A673 (cell line): ENCODE measurements around the gene CLCN5. TPM values are rescaled to one million over a fixed set of nuclear protein-coding genes. Genes with fewer than 3 reads are reported as not detected.

Experiments used
- BruUV-seq: library from RNA; stranded (reverse); fragments of 400-500 nt; replicated peaks from 2 replicates; lab custom pipeline; 2021; lab: Mats Ljungman, UMichigan
- CTCF ChIA-PET: fragments of 300-600 bp; sonication (Branson Sonifier 250); formaldehyde crosslinking; loops from one replicate; lab custom pipeline; 2022; ENCODE audit warnings: antibody characterized with exemption; lab: Charles Lee
- POLR2A ChIA-PET: fragments of 300-600 bp; sonication (Branson Sonifier 250); formaldehyde crosslinking; loops from one replicate; lab custom pipeline; 2022; ENCODE audit warnings: antibody characterized with exemption; ENCODE audit not compliant: low non-redundant PET; lab: Charles Lee
- DNase-seq: peaks from one replicate; pipeline ENCODE4 v3.0.0-alpha.2; 2015; ENCODE audit warnings: low spot score
- H3K27ac ChIP-seq: fragments of 200-600 bp; sonication (generic); 2 replicates; pipeline ENCODE4 v1.5.1; 2016; ENCODE audit warnings: mixed run types, low read depth, mild to moderate bottlenecking, mixed read lengths, antibody characterized with exemption, low read length; ENCODE audit not compliant: poor library complexity, severe bottlenecking
- H3K27me3 ChIP-seq: fragments of 200-600 bp; sonication (generic); replicated peaks from 2 replicates; pipeline ENCODE4 v1.6.1; 2017; ENCODE audit warnings: mixed run types, low read depth, mild to moderate bottlenecking, mixed read lengths, antibody characterized with exemption, low read length; ENCODE audit not compliant: insufficient read depth, poor library complexity
- H3K36me3 ChIP-seq: fragments of 200-600 bp; sonication (generic); 2 replicates; pipeline ENCODE4 v1.6.1; 2016; ENCODE audit warnings: mixed run types, mild to moderate bottlenecking, mixed read lengths, antibody characterized with exemption, low read length; ENCODE audit not compliant: insufficient read depth, poor library complexity, severe bottlenecking
- H3K4me1 ChIP-seq: fragments of 200-600 bp; sonication (generic); 2 replicates; pipeline ENCODE4 v1.6.1; 2017; ENCODE audit warnings: mixed run types, mild to moderate bottlenecking, mixed read lengths, antibody characterized with exemption, low read length; ENCODE audit not compliant: insufficient read depth, poor library complexity, severe bottlenecking
- H3K4me3 ChIP-seq: fragments of 200-600 bp; sonication (generic); 2 replicates; pipeline ENCODE4 v1.5.1; 2016; ENCODE audit warnings: low read depth, mixed run types, mild to moderate bottlenecking, mixed read lengths, low read length; ENCODE audit not compliant: poor library complexity, severe bottlenecking
- H3K9me3 ChIP-seq: fragments of 200-600 bp; sonication (generic); 2 replicates; pipeline ENCODE4 v1.6.1; 2016; ENCODE audit warnings: mixed run types, low read depth, mild to moderate bottlenecking, mixed read lengths, antibody characterized with exemption, low read length; ENCODE audit not compliant: poor library complexity, severe bottlenecking
- EZH2 ChIP-seq: fragments of 200-600 bp; sonication (generic); IDR thresholded peaks from 2 replicates; pipeline ENCODE4 v1.6.1; 2017; ENCODE audit warnings: borderline replicate concordance, low read depth, mild to moderate bottlenecking, mixed read lengths, antibody characterized with exemption, low read length; ENCODE audit not compliant: poor library complexity, severe bottlenecking
- intact Hi-C: fragments of 100-400 bp; cut with micrococcal nuclease; formaldehyde crosslinking; loops from one replicate; pipeline ENCODE4 v1.10.0; 2022; ENCODE audit not compliant: unreplicated experiment
- total RNA-seq: library from RNA; stranded (reverse); gene quantifications from 2 replicates; pipeline ENCODE4 v1.2.3, GENCODE V29; 2021
- TF ChIP-seq, protein P1 (sequence below): fragments of 300-800, 200-600 bp; sonication (generic); conservative IDR thresholded peaks from 2 replicates; pipeline ENCODE4 v1.5.1; 2017; ENCODE audit warnings: low read depth, mild to moderate bottlenecking, antibody characterized with exemption, low read length, moderate library complexity, mixed read lengths

CLCN5 gene
- total RNA-seq, 1 experiment from 2014 or later, result 25.3 TPM

DNA sequence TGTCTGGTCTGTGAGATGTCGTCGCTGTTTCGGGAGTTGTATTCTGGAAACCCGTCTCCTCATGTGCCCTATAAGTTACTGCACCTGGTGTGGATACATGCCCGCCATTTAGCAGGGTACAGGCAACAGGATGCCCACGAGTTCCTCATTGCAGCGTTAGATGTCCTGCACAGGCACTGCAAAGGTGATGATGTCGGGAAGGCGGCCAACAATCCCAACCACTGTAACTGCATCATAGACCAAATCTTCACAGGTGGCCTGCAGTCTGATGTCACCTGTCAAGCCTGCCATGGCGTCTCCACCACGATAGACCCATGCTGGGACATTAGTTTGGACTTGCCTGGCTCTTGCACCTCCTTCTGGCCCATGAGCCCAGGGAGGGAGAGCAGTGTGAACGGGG is 41.7 kb upstream of the CLCN5 start:
- intact Hi-C loops, result loop anchor here (5.0 kb wide), 1 partner anchor 37 kb away; no protein-coding TSS in a partner anchor
- peak overlapping the region; percentile 46 for H3K4me3 ChIP-seq
- CTCF ChIA-PET, result no interaction called here

DNA sequence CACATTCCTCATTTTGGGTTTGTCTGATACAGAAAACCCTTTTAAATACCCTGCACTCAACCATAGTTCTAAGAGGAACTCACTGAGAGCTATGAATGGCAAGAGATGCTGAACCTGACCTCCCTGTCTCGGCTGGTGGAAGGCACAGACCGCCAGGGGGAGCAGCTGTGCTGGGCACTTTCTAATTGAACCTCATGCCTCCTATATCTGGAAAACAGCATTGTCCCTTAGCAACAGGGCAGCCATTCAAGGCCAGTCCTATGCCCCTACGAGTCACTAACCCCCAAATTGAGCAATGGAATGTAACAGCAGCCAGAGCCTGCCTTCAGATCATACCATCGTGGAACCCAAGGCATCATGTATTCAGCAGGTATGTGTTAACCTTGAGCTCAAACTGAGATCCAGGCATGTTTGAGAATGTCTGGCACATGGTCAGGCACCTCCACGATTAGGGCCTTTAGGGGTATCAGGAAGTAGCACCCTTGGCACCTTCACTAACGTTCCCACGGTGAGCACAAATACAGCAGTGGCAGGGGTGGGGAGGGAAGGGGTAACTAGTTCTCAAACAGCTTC is 38.0 kb upstream of the CLCN5 start:
- Histone ChIP-seq H3K36me3 (no peaks in the 10 kb centered on the region), H3K27ac (no peak overlapping the region), H3K4me3 (no peak overlapping the region), H3K4me1 (no peaks in the 10 kb centered on the region), H3K9me3 (no peaks in the 10 kb centered on the region), H3K27me3 (no peaks in the 10 kb centered on the region)
- no peak for TF ChIP-seq EZH2
- TF ChIP-seq, protein P1, sequence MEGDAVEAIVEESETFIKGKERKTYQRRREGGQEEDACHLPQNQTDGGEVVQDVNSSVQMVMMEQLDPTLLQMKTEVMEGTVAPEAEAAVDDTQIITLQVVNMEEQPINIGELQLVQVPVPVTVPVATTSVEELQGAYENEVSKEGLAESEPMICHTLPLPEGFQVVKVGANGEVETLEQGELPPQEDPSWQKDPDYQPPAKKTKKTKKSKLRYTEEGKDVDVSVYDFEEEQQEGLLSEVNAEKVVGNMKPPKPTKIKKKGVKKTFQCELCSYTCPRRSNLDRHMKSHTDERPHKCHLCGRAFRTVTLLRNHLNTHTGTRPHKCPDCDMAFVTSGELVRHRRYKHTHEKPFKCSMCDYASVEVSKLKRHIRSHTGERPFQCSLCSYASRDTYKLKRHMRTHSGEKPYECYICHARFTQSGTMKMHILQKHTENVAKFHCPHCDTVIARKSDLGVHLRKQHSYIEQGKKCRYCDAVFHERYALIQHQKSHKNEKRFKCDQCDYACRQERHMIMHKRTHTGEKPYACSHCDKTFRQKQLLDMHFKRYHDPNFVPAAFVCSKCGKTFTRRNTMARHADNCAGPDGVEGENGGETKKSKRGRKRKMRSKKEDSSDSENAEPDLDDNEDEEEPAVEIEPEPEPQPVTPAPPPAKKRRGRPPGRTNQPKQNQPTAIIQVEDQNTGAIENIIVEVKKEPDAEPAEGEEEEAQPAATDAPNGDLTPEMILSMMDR, result peak; percentile 93
- intact Hi-C loops, result loop anchor here (5.0 kb wide), 1 partner anchor 33 kb away; no protein-coding TSS in a partner anchor
- ChIA-PET POLR2A (no interaction called here), CTCF (interaction anchor here (0.7 to 1.3 kb wide), 2 partner anchors 35 to 296 kb away, joined by 4 to 10 read pairs; no protein-coding TSS in a partner anchor)
- BruUV-seq, result no TSS peak
- peak; percentile 74 for DNase-seq

More for the DNA sequence above, 41.7 kb upstream of the CLCN5 start:
- POLR2A ChIA-PET, result no interaction called here
- Histone ChIP-seq H3K4me1 (no peaks in the 10 kb centered on the region), H3K36me3 (no peaks in the 10 kb centered on the region), H3K9me3 (no peaks in the 10 kb centered on the region), H3K27ac (no peak overlapping the region), H3K27me3 (no peaks in the 10 kb centered on the region)
- DNase-seq, result no peak
- TF ChIP-seq, protein P1, result no peak
- no peak for TF ChIP-seq EZH2
- BruUV-seq, result no TSS peak

DNA sequence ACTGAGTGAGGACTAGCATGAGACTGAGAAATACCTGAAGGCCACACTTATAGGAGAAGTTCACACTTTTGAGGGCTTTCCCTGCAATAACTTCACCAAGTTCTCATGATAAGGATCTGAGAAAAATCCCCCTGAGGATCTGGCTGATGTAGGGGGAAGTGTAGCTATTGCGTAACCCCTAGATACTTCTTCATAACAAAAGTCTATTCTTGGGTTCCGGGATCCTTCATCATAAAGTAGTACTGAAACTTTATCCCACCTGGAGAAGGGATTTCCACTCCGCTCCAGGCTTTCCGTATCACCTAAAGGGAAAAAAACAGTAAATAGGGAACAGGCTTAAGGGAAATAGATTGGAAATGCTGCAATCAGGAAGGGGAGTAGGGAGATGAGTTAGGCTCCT is 29.9 kb upstream of the CLCN5 start:
- DNase-seq, result peak; percentile 10
- no peak overlapping the region for H3K4me3 ChIP-seq
- H3K27ac ChIP-seq, result no peak overlapping the region
- peaks cover 4% of the 10 kb centered on the region for H3K9me3 ChIP-seq
- H3K4me1 ChIP-seq, result no peaks in the 10 kb centered on the region
- CTCF ChIA-PET, result no interaction called here
- H3K27me3 ChIP-seq, result no peaks in the 10 kb centered on the region
- TF ChIP-seq, protein P1, result no peak
- no peak for TF ChIP-seq EZH2
- intact Hi-C loops, result no loop called here
- no TSS peak for BruUV-seq
- no peaks in the 10 kb centered on the region for H3K36me3 ChIP-seq
- POLR2A ChIA-PET, result no interaction called here
